Measurements from ENCODE around the gene IL20RA.
"Not testable (repeated sequence)": the region's sequence is repeated elsewhere in the genome, so short reads cannot be mapped to it uniquely, and the experiment has no call there.

IL20RA gene, protein sequence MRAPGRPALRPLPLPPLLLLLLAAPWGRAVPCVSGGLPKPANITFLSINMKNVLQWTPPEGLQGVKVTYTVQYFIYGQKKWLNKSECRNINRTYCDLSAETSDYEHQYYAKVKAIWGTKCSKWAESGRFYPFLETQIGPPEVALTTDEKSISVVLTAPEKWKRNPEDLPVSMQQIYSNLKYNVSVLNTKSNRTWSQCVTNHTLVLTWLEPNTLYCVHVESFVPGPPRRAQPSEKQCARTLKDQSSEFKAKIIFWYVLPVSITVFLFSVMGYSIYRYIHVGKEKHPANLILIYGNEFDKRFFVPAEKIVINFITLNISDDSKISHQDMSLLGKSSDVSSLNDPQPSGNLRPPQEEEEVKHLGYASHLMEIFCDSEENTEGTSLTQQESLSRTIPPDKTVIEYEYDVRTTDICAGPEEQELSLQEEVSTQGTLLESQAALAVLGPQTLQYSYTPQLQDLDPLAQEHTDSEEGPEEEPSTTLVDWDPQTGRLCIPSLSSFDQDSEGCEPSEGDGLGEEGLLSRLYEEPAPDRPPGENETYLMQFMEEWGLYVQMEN

DNA sequence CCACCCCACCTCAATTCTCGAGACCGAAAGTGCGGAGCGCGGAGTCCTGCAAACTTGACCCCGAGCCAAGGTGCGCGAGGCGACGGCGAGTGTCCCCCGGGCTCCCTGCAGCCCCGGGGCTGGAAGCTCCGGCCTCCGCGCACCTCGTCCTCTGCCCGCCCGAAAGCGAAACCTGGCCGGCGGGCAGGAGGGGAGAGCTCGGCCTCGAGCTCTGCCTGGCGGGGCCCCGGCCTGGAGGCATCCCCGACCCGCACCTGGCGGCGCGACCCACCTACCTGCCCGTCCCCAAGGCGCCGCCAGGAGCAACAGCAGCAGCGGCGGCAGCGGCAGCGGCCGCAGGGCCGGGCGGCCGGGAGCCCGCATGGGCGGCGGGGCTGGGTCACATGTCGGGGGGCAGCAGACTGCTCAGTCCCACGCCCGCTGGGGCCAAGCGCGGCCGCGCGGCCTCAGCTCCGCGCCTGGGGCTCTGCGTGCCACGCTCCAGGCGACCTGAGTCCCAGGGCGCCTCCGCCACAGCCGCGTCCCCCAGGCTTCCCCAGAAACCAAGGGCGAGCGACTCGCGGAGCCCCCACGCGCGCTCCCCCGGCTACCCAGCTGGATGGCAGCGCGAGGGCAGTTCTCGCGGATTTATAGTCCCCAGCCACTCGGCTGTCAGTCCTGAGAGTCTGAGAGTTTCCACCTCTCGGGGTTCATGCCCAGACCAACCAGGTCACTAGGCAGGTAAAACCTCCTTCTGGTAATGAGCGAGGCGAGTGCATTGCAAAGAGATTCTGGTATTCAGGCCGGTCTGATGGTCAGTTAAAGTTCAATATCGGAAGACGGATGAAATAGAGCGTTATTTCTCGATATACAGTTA, at the start of gene IL20RA:
IL20RA (minus strand) TSS at position 600 of the 856 bp plus-strand sequence; CDS start at position 363, 237 bp downstream.
- DNase-seq (ENCODE audit: low spot score), result no peak

DNA sequence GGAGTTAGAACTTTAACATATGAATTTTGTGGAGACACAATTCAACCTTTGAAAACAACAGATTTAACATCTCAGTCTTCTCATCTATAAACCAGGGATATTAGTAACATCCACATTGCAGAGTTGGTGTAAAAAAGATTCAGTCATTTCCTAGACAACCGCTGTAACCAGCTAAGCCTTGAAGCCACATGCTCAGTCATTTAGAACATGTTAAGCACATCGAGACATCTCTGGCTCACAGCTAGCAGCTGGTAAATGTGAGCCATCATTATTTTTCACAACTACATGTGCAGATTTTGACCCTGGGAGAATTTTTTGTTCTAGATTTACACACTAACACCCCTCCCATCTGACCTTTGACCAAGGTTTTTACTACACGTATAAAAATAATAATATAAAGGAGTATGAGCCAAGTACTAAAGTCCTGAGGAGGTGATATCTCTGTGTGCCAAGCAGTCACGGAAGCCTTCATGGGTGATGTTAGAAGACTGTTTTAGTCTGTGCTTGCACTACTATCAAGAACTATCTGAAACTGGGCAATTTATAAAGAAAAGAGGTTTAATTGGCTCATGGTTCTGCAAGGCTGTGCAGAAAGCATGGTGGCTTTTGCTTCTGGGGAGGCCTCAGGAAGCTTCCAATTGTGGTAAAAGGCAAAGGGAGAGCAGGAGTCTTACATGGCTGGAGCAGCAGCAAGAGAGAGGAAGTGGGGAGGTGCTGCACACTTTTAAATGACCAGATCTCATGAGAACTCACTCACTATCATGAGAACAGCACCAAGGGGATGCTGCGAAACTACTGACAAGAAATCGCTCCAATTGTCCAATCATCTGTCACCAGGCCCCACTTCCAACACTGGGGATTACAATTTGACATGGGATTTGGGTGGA, 48.7 kb upstream of the IL20RA start:
- no peak for DNase-seq (ENCODE audit: low spot score)

DNA sequence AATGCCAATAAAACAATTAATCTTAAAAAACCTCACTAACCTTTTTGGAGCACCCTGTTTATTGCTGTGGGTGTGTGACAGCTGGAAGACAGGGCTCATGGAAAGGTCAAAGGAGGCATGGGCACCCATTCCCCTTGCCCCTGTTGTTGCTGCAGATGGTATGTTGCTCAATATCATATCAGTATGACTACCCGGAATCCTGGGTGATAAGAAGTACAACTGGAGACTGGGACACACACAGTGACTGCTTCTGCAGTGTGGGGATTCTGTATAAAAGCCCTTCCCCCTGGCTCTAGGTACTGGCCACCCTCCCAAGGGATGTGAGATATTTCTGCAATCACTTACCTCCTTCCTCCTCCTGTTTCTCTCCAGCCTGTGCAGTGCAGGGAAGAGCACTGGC, 47.3 kb upstream of the IL20RA start:
- no peak for DNase-seq (ENCODE audit: low spot score)

DNA sequence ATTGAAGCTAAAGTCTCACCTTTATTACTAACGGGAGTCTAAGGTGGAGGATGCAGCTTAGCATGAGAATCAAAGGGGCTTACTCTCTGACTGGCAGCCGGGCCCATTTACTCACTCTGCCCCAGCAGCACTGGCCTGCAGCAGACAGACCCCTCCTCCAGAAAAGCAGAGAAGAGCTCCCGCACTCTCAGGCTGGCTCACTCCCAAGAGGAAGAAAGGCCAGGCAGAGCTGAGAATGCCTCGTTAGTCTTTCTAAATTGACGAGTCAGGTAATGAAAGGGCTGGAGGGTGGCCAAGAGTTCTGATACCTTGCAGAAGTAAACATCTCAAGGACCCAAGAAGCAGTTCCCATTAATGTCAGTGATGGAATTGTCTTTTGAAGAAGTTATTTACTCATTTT, 44.5 kb upstream of the IL20RA start:
- no peak for DNase-seq (ENCODE audit: low spot score)

DNA sequence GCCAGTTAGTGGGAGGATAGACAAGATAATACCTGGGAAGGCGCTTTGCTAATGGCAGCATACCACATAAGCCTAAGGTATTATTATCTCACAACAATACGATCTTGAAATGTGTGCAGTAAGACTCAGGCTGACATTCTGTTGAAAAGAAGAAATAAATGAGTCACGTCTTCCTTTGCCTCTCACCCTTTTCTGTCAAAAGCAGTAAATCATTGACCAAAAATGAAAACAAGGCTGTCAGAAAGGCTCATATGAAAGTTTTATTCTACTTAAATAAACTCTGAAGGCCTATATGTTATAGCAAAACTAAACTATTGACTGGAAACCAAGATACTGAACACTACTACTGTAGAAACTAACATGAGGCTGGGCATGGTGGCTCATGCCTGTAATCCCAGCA, 43.1 kb upstream of the IL20RA start:
- no peak for DNase-seq (ENCODE audit: low spot score)

DNA sequence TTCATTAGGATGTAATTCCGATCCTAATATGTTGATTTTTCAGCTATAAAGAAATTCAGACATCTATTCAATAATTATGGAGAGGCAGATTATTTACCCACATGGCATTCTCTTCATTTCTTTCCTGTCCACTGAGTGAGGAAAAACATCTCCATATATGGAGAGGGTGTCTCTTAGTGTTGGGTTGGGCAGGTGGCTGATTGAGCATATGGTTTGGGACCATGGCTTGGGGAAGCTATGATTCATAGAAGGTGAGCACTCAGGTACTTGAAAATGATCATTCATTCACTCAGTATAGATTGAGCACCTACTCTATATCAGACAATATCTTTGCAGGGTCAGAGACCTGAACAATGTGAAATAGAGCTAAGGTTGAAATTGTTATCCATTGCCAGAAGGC, 41.3 kb upstream of the IL20RA start:
- DNase-seq (ENCODE audit: low spot score), result peak; percentile 16

DNA sequence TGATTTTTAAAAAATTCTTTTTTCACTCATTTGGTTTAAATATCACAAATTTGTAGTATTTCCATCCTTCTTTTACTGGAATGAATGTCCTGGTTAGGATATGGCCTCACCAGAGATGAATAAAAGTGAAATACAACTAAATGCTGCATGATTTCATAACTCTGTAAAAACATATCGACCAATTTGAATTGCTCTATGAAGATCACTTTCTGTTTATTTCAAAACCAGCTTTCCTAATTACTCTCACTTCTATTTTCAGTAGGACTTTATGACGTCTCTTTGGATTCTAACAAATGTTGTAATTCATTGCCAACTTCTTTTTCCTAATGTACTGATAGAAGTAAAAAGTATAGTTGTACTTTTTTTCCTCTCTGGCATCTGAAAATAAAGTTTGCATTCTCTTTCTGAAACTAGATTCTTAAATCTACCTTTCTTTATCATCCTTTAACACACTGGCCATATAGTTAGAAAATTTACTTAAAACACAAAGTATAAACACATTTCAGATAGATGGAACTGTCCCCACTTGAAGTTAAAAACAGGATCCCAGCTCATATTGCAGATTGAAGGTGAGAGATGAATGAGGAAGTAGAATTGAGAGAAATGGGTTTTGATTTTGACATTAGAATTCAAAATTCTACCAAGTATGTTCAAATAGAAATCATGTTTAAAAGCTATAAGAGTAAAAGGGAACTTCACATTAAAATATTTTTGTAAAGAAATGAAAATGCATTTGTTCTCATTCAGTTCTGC, 40.3 kb upstream of the IL20RA start:
- DNase-seq (ENCODE audit: low spot score), result no peak

DNA sequence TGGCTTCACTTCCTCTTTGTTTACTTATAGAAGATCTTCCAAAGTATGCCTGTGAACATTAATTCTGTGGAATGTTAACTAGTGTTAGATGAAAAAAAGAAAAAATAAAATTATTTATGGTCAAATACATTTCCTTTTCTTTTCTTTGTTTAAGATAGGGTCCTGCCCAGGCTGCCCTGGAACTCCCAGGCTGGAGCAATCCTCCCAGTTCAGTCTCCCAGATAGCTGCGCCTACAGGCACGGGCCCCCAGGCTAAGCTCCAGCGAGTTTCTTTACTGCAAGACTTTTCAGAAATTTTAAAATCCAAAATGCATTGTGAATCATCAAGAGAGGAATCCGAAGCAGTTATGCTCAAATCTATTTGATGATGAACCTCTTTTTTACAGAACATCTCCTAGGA, 39.3 kb upstream of the IL20RA start:
- no peak for DNase-seq (ENCODE audit: low spot score)

DNA sequence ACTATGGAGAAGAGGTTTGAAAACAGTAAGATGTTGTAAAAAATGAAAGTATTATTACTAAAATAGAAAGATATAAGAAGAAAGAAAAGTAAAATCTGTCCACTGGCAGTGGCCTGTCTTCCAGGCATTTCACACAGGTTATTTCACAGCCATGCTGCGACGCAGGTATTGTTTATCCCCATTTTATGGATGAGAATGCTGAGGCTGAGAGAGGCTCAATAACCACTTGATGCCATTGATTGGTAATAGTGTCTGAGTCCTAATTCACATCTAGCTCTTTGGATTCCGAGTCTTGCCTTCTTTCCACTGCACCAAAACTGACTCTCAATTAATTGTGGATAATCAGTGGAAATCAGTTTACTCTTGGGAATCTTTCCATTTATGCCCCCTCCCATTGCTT, 37.2 kb upstream of the IL20RA start:
- DNase-seq (ENCODE audit: low spot score), result no peak

DNA sequence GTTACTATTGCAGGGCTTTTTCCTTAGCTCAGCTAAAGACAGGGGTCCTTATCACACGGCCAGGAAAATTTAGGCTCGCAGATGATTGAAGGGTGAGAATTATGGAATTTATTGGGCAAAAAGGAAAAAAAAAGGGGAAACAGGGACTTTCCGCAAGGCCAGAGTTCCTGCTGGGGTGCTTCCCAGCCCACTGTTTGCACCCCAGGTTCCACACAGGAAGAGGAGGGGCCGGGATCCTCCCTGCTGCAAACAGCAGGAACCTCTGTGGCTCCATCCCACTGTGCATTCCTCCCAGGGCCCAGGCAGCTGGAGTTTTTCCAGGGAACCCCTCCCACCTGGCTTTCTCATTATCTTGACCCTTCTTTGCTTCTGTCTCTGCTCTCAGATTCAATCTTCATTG, 35.9 kb upstream of the IL20RA start:
- DNase-seq (ENCODE audit: low spot score), result no peak

DNA sequence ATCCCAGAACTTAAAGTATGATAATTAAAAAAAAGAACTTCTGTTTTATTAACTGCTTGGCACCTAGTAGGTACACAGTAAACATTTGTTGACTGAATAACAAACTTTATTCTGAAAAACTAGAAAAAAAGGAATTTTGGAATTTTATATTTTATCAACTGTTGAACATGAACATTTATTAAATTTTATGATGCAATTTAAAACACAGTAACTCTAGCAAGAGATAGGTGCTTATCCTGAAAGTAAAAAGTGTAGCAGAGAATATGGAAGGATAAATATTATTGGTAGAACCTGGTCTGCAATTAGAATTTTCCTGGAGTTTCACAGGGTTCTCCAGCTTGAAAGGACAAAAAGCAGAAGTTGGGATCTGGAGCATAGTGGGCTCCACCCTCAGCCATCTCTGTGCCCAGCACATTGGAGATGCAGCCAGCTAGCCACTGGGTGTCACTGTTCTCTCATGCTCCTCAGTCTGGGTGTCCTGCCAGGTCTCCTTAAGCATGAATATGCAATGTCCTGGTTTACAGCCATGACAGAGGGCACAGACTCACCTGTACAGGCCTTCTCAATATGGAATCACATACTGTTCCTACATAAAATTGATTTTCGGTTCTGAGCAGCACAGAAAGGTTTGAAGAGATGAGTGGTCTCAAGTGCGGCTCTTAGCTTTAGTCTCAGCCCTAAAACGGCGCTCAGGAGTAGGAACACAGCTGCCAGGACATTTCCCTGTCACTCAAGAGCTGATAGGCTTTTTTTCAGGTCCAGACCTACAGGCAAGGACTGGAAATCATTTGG, 31.7 kb upstream of the IL20RA start:
- peak; percentile 76 for DNase-seq (ENCODE audit: low spot score)

DNA sequence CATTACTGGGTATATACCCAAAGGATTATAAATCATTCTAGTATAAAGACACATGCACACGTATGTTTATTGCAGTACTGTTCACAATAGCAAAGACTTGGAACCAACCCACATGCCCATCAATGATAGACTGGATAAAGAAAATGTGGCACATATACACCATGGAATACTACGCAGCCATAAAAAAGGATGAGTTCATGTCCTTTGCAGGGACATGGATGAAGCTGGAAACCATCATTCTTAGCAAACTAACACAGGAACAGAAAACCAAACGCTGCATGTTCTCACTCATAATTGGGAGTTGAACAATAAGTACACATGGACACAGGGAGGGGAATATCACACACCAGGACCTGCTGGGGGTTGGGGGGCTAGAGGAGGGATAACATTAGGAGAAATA, 31.0 kb upstream of the IL20RA start:
- not testable (repeated sequence) for DNase-seq (ENCODE audit: low spot score)

DNA sequence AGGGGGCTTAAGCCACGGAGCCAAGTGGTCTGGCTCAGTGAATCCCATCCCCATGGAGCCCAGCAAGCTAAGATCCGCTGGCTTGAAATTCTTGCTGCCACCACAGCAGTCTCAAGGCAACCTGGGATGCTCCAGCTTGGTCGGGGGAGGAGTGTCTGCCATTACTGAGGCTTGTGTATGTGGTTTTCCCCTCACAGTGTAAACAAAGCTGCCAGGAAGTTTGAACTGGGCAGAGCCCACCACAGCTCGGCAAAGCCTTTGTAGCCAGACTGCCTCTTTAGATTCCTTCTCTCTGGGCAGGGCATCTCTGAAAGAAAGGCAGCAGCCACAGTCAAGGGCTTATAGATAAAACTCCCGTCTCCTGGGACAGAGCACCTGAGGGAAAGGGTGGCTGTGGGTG, 25.5 kb upstream of the IL20RA start:
- peak; percentile 10 for DNase-seq (ENCODE audit: low spot score)

DNA sequence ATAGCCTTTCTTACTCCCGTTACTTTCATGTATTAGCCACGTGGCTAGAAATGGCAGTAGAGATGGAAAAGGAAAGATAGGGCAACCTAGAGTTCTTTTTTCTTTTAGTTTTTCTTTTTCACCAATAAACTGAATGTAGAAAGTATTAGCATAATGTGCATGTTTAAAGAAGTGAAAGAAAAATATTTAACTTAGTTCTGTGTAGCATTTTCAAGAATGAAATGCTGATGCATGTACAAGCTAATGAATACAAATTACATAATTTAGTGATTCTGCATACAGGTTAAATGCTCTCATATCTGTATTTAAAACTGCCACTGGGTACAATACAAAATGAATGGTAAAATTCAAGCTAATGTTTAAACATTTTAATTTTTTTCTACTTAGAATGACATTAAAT, 22.6 kb upstream of the IL20RA start:
- DNase-seq (ENCODE audit: low spot score), result no peak

DNA sequence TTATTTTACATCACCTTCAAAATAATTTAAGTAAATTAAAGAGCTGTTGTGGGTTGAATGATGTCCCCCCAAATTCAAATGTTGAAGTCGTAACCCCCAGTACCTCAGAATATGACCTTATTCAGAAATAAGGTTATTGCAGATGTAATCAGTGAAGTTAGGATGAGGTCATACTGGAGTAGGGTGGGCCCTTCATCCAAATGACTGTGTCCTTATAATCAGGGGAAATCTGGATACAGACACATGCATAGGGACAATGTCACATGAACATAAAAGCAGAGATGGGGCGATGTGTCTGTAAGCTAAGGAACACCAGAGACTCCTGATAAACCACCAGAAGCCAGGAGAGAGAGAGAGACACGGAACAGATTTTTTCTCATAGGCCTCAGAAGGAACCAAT, 13.3 kb upstream of the IL20RA start:
- no peak for DNase-seq (ENCODE audit: low spot score)

DNA sequence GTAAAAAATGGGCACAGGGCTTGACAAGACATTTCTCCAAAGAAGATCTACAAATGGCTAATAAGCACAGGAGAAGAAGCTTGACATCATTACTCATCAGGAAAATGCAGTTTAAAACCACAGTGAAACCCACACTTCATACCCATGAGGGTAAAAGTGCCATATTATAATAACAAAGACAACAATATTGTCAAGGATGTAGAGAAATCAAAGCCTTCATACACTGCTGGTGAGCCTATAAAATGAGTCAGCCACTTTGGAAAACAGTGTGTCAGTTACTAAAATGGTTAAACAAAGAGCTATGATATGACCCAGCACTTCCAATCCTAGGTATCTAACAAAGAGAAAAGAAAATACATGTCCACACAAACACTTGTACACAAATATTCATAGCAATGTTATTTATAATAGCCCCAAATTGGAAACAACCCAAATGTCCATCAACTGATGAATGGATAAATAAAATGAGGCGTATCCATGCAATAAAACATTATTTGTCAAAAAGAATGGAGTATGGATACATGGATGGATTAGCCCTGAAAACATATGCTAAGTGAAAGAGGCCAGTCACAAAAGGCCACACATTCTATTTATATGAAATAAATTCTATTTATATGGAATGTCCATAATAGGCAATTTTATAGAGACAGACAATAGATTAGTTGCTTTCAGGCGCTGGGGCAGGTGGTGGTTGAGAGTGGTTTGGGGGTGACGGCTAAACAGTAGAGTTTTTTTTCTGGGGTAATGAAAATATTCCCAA, 11.5 kb upstream of the IL20RA start:
- peak; percentile 91 for DNase-seq (ENCODE audit: low spot score)

DNA sequence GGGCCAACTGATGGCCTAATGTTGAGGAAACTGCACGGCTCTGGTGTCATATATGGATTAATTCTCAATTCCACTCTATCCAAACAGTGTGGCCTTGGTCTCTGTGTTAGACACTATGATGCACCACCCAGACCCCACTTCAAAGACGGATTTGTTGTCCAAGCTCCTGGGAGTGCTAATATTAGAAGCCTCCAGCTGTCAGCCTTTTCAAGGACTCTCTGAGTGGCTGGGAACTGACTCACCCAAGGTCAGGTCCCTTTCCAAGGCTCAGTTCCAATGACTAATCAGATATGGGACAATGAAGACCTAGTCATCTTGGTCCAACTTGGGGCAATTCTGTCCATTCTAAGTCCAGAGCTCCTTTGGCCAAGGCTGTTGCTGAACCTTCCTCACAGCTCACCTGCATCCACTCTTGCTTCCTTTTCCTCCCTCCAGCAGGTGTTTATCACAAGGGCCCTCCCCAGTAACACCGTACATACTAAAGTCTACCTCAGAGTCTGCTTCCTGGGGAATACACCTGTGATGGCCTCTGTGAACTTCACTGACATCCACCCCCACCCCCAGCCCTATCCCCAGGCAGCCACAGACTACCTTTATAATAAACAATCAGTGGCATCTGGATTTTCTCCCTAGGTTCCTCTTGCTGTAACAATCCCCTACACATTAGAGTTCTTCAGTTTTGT, 7.2 kb upstream of the IL20RA start:
- peak; percentile 20 for DNase-seq (ENCODE audit: low spot score)

DNA sequence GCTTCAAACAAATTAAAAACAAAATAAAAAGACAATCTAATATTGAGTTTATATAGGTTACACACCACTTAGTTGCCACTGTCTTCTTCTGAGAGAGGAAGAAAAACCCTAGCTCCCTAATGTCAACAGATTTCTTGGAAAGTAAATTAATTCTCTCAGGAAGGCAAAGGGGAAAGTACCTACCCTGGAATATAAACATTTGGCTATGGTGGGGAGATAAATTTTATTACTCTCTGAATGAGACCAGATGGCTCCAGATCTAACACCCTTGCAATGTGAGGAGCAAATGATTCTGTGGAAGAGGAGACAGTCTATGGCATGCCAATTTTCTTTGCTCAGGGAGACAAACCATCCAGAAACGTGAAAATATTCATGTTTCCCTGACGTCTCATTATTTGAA, 4.3 kb upstream of the IL20RA start:
- no peak for DNase-seq (ENCODE audit: low spot score)

DNA sequence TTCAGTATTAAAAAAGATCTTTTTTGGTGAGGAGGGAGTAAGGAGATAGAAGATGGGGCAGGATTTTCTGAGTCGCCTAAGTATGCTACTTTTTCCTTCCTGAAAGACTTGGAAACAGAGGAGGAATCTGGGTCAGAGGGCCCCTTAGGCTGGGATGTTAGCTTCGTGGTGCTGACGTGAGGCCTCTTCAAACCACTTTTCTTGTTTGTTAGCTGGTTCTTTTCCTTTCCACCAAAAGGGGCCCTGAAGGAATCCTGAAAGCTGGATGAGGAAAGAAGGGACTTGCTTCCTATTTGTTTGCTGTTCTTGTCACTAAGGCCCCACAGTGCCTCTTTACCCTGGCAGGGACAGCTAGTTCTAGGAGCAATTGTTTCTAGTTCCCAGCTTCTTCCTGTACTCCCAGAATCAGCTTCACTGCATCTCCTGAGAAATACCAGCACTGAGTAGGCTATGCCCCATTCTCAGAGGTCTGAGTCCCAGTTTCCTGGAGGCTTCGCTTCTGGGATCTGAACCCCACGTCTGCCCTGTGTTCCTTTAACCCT, 2.2 kb upstream of the IL20RA start:
- DNase-seq (ENCODE audit: low spot score), result no peak

Measured in SW480 (cell line).